ENCODE results near the gene TRAIP.
"Not testable (repeated sequence)": the region's sequence is repeated elsewhere in the genome, so short reads cannot be mapped to it uniquely, and the experiment has no call there.

The TRAIP gene

DNA sequence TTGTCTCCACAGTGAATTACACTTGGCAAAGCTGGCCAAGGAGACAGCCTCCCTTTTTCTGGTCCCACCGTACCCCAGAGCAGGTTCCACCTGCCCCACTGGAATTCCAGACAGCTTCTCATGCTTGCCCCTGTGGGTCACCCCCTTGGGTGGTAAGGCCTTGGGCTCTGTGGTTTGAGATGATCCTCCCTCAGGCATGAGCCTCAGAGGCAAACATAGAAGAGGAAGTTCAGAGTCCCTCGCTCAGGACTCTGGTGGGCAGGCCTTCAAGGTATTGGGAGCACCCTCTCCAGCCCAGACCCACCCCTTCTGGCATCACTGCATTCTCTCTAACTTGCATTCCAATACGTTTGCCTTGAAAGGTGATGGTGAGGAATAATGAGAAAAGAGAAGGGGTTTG, 25.0 kb downstream of the TRAIP start:
- no peak for DNase-seq (ENCODE audit: low read depth in 2 of 3, low spot score in 1 of 3)

DNA sequence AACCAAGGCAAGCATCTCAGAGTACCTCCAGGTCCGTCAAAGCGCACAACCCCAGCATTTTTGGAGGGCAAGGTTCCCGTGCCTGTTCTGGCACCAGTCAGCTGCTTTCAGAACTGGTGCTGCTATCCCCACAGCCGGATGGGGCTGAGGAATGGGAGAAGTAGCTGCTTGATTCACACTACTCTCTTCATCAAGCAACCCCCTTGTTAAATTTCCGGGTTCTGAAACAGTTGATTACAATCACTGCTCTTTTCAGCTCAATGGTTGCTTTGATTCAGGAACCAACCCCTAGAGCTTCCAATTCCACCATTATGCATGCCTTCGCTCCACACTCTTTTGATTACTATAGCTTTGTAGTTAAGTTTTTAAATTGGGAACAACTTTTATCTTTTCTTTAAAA, 30.3 kb downstream of the TRAIP start:
- no peak for DNase-seq (ENCODE audit: low read depth in 2 of 3, low spot score in 1 of 3)

DNA sequence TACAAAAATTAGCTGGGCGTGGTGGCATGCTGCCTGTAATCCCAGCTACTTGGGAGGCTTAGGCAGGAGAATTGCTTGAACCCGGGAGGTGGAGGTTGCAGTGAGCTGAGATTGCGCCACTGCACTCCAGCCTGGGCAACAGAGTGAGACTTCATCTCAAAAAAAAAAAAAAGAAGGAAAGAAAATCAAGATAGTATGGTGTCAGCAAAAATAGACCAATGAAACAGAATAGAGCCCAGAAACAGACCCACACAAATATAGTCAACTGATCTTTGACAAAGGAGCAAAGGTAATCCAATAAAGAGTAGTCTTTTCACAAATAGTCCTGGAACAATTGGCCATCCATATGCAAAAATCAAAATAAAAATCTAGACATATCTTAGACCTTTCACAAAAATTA, 33.2 kb downstream of the TRAIP start:
- not testable (repeated sequence) for DNase-seq (ENCODE audit: low read depth in 2 of 3, low spot score in 1 of 3)

DNA sequence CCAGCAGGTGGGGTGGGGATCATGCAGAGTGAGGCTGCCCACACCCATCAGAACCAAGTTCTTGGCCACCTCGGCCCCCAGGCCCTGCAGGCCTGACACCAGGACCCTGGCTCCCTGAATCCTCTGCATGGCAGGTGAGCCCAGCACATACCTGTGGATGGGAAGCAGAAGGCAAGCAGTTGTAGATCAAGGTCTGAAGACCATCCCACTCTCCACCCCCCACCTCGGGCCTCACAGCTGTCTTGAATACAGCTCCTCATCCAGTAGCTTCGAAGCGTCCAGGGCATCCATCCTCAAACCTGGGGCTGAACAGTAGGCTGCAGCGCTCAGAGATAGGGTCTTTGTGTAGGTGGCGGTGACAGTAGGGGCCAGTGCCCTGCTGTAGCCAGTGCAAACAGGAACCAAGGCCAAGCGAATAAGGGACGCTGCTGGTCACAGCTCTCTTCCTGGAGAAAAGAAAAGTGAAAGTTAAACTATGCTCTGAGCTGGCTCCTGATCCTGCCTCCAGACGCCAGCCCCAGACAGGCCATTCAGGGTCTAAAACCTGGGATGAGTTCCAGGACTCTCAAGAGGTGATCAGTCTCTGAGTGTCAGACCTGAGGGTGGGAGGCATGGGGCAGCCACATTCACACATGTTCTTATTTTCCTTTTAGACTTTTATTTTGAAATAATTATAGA, 42.7 kb downstream of the TRAIP start, which contains the start of gene UBA7:
Gene UBA7, minus strand, starts transcription at position 457 of the 678 bp plus-strand sequence. Its CDS starts 166 bp downstream, at position 291.
- peak in 2 of 3 donors; percentile 24 to 35 for DNase-seq (ENCODE audit: low read depth in 2 of 3, low spot score in 1 of 3)

DNA sequence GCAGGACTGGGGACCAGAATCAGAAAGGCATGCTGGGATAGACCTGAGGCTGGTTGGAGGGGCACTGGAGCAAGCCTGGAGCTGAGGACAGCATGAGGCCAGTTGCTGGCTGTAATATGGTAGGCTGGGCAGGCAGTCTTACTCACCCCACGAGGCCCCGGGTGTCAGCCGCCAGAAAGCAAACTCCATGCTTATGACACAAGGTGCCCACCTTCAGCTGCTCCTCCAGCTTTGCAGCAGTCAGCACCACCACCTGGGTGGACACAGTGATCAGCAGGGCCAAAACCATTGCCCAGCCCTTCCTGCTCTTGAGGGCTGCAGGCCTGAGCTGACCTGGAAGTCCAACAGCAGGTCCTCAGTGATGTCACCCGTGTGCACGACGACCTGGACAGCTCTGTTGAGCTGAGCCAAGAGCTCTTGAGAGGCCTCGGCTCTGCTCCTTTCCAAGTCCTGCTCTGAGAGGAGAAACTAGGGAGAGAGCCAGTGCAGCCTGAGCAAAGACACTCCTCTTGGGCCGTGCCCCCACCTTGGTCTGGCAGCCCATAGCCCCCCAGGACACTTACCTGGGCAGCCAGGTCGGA, 43.4 kb downstream of the TRAIP start:
- DNase-seq (ENCODE audit: low read depth in 2 of 3, low spot score in 1 of 3), result no peak

GRCh38 chr3:49807431-49808114, 48.8 kb downstream of the TRAIP start:
- no peak for DNase-seq (ENCODE audit: low read depth in 2 of 3, low spot score in 1 of 3)

DNA sequence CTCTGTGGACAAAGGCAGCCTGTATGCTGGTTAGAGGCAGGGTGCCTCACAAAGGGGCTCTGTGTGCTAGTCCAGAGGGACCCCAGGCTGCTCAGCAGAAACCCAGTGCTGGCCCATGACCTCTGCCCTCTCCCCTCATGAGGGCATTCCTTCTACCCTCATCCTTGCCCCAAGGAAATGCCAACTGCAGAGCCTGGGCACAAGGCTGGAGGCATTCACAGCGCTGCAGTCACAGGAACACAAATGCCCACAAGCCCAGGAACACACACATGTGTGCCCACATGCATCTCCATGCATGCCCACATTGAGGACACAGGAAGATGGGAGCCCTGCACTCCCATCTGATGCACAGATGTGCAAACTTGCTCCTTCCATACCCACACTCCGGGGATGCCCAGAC, 49.5 kb downstream of the TRAIP start:
- no peak for DNase-seq (ENCODE audit: low read depth in 2 of 3, low spot score in 1 of 3)

DNA sequence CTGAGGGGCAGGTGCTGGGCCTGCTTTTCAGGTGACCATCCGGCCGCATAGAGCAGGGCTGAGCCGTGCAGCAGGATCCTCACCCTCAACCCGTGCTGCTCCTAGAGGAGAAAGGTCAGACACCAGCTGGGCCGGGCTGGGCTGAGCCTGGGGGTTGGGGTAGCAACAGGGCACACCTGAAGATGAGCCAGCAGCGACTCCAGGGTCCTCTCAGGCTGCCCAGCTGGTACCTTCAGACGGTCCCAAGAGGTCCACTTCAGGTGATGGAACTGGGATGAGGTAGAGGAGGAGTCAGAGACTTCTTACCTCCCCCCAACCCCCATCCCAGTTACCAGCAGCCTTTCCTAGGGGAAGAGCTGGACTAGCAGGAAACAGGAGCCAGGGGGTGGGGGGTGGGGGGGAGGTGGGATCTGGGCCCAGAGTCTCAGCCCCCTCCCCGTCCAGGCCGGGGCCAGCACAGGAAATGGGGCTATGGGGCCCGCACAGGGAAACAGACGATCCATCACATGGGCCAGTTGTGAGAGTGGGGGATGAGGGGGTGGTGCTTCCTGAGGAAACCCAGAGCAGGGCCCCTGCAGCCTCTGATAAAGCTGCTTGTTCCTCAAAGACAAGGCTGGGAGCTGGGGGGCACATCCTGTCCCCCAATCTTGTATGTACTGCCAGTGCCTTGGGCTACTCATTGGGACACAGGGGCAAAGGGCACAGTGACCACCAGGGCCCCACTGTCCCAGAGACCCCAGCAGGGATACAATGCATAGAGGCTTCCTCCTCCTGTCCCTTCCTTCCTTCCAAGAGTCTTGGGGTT, 50.3 kb downstream of the TRAIP start:
- no peak for DNase-seq (ENCODE audit: low read depth in 2 of 3, low spot score in 1 of 3)

DNA sequence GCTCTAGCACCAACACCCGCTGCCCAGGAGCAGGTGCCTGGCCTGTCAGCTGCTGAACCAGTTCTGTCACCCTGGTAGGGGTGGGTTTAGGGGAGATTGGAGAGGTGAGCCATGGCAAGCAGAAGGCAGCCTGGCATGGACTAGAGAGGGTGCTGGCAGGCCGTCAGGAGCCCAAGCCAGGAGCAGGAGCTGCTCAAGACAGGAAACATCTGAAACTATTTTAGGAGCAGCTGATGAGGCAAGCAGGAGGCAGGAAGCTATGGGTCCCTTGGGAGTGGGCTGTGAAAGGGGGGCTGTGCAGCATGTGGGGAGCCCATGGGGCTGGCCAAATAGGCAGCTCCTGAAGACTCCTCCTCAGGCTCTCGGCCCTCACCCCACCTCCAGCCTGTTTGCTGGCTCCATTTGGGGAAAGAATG, 51.0 kb downstream of the TRAIP start:
- no peak for DNase-seq (ENCODE audit: low read depth in 2 of 3, low spot score in 1 of 3)

GRCh38 chr3:49804141-49805041, 52.0 kb downstream of the TRAIP start:
- DNase-seq (ENCODE audit: low read depth in 2 of 3, low spot score in 1 of 3), result no peak

DNA sequence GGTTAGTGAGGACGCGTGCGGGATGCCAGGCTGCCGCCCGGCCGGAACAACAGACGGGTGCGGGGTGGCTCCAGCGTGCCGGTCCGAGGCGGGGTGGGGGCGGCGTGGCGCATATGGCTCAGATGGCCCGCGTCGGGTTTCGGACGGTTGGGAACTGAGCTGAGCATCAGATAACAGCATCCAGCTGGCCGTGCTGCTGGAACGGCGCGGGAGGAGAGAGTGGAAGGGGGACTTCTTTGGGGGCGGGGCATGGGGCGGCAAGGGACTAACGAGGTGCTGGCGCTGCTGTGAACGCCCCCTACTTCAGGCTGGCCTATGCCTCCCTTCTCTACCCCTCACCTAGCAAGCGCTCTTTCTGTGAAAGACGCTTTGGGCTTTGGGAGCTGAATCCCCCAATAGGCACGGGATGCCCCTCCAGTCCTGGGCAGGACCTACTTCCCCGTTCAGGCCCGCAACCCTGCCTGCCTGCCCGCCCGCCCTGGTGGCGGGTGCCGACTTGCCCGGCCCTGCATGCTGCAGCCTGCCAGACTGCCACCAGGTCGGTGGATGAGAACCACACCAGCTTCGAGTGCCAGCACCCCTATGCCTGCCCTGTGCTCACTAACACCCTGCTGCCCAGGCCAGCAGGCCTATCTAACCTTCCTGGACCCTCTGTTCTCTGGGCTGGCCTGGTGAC, 52.8 kb downstream of the TRAIP start:
- peak in 1 of 3 donors; percentile 34 for DNase-seq (ENCODE audit: low read depth in 2 of 3, low spot score in 1 of 3)

GRCh38 chr3:49802719-49803464, 53.5 kb downstream of the TRAIP start, which contains the start of gene INKA1:
TSS of gene INKA1 (plus strand) at chr3:49803261. CDS start at chr3:49803393, 132 bp downstream.
- DNase-seq (ENCODE audit: low read depth in 2 of 3, low spot score in 1 of 3), result peak; percentile 77 to 91 (median 87)

DNA sequence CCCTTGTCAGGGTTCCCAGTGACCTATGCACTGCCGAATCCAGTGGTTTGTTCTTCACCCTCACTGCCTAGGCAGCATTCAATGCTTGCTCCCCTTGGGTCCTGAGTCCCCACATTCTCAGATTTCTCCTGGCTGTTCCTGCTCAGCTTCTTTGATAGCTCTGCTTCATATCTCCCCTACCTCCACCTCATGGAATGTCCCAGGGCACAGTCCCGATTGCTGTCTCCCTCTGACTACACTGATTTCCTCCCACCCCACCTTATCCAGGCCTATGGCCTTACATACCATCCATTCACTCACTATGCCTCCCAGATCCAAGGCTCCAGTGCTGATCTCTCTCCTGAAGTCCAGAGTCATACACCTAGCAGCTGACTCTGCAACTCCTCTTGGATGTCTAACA, 55.2 kb downstream of the TRAIP start:
- DNase-seq (ENCODE audit: low read depth in 2 of 3, low spot score in 1 of 3), result no peak

- no peak for DNase-seq (ENCODE audit: low read depth in 2 of 3, low spot score in 1 of 3)
These were observed 56.6 kb downstream of the TRAIP start, which contains the start of gene CDHR4 for GRCh38 chr3:49799761-49800160. TSS of gene CDHR4 (minus strand) at chr3:49799873. CDS start at chr3:49799812, 61 bp downstream.

DNA sequence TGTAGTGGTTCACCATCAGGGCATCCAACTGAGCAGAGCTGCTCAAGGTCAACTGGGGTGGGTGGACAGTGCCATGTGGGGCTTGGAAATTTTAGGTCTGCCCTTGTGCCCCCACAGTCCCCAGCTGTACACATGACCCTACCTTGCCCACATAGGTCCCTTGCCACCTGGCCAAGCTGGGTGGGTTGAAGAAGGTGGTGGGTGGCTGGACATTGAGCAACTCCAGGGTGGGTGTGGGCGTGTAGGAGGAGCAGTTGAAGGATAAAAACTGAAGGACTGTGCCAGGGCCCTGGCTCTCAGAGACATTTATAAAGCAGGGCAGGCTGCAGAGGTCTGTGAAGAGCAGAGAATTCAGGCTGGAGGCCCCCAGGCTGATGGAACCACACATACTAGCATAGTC, 57.3 kb downstream of the TRAIP start:
- no peak for DNase-seq (ENCODE audit: low read depth in 2 of 3, low spot score in 1 of 3)

DNA sequence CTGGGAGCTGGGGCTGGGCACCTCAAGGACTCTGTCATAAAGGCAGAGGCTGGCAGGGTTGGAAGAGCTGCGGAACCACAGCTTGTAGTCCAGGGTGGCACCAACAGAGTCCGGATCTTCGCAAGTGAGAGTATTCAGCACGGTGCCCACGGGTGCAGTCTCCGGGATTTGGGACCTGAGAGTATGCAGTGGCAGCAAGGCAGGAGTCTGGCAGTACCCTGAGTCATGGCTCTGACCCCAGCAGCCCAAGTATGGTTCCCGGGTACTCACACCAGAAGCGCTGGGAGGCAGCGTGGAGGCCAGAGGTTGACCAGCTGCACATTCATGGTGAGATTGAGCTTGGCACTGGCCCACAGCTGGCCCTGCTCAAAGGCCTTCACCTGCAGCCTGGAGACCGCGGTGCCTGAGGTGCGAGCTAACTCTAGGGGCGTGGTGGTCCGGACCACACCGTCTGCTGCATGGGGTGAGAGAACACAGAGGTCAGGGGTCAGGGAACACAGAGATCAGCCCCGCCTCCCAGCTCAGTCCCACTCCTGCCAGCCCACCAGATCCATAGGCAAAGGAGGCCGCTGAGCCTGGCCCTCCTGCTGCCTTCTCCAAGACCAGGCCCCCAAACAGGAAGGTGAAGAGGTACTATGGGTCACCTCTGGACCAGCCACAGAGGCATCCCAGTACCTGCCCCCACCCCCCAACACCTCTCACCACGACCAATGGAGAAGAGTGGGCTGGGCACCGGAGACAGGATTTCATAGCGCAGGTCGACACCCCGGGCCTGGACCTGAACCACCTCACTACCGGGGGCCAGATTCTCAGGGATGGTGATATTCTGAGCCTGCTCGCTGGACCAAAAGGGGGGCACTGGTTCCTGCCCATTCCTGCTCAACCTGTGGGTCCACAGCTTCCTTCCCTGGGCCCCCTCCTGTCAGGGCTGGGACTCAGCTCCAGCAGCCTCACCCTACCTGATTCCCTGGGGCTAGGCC, 61.1 kb downstream of the TRAIP start:
- no peak for DNase-seq (ENCODE audit: low read depth in 2 of 3, low spot score in 1 of 3)

DNA sequence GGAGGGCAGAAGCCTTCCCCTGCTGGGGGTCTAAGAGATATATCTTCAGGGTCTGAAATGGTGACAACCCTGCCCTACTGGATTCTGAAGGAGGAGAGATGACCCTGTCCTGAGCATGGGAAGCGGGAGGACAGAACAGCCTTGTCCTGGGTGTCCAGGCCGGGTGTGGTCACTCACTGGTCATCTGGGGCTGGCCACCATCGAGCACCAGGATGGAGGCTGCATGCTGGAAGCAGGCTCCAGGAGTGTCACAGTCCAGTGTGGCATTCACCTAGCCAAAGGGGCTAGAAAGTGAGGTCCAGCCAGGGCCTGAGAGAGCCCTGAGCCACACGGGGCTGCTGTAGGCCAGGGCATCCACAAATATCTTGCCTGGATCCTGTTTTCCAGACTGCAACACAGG, 61.9 kb downstream of the TRAIP start:
- DNase-seq (ENCODE audit: low read depth in 2 of 3, low spot score in 1 of 3), result no peak
